ENCODE results near the gene AEBP1. TPM values are rescaled to one million over a fixed set of nuclear protein-coding genes. Genes with fewer than 3 reads are reported as not detected.

Gene AEBP1
- polyA plus RNA-seq, 6 donors from 2014 or later = 1.9 to 18.5 (median 4.1) TPM

DNA sequence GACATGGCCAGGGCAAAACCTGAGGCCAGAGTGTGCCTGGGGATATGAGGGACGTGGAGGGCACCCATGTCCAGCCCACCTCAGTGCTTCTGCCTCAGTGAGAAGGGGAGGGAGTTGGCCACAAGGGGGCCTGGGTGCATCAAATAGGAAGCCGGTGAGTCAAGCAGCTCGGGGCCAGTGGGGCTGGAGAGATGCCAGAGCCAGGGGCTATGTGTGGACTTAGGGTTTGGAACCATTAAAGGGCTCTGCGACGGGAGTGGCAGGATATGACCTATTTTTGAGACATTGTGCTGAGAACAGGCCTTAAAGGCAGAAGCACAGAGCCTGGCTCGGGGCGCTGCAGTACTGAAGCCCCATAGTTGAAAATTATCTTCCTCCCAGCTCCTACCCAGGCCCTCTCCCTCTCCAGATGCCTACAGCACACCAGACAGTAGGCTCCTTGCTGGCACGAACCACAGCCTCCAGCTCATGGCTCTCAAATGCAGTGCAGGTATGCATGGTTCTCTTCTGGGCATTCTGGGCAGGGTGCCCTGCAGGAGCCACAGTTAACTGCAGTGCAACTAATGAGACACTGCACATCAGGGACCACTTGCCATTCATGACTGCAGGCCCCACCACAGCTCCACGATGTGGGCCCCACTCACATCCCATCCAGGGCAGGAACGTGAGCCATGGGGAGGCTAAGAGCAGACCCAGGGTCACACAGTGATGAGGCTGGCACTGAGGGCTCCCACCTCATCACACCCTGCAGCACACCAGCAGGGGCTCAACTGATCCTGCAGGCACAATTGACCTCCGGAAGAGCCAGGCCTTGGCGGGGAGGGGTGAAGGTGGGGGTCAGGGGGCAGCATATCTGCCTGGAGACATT lies 31.5 kb upstream of the AEBP1 start:
- DNase-seq (no peak), ATAC-seq (ENCODE audit: low read depth in 2 of 2) (no peak)
- Mint-ChIP-seq H3K27ac (peak overlapping the region; percentile 93 to 99 (median 96)), H3K4me1 (peaks cover 42 to 89% (median 88%) of the 10 kb centered on the region in 3 donors), H3K27me3 (no peaks in the 10 kb centered on the region), H3K9me3 (no peaks in the 10 kb centered on the region), H3K36me3 (peaks cover 4 to 8% of the 10 kb centered on the region in 2 donors), H3K4me3 (peak overlapping the region in 4 of 8 donors; percentile 15 to 69 (median 37))

DNA sequence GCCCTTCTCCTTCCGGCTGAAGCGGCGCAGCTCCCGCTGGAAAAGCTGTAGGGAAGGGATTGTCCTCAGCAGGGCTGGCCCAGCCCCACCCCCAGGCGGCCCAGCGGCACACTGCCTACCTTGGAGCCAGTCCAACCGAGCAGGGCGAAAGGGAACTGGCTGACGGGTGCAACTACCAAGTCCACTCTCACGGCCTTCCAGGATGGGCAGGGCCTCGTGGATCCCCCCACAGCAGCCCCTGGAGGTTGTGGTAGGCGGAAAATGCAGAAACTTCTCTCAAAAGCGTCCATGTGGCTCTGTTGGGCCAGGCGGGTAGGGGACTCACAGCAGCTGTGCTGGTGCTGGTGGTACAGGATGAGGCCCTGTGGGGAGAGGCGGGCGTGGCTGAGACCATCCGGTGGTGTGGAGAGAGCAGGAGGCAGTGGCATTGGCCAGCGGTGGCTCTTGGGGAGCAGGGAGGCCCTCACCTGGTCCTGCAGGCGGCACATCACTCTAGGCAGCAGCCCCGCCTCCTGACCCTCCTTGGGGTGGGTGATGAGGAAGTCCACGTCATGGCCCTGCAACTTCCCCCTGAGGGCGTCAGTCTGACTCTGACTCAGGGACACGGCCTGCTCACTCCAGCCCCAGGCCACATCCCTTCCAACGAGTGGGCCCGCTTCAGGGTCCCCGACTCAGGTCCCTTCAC lies 30.3 kb upstream of the AEBP1 start:
- Mint-ChIP-seq H3K4me3 (peak overlapping the region; percentile 60 to 90 (median 76)), H3K27me3 (no peaks in the 10 kb centered on the region), H3K9me3 (no peaks in the 10 kb centered on the region), H3K4me1 (peaks cover 44 to 90% (median 88%) of the 10 kb centered on the region in 3 donors), H3K36me3 (peaks cover 16% of the 10 kb centered on the region in 2 donors), H3K27ac (peak overlapping the region; percentile 97 to 99 (median 99))
- ATAC-seq (ENCODE audit: low read depth in 2 of 2) (peak; percentile 93 to 95), DNase-seq (peak; percentile 87)

DNA sequence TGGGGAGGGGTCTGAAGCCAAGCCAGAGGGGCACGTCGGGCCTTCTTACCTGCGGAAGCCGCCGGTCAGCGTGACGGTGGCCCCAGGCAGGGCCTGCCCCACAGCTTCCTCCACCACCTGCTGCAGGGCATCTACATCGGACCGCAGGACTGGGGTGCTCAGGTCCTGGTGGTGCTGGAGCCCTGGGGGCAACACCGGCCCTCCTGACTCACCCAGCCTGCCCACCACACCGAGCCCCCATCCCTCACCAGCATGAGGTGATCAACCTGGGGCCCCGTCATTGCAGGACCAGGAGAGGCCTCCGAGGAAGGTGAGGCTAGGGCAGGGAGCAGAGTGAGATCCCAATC lies 29.8 kb upstream of the AEBP1 start:
- Mint-ChIP-seq H3K4me1 (peaks cover 43 to 89% (median 88%) of the 10 kb centered on the region in 3 donors), H3K27ac (peak overlapping the region; percentile 97 to 99 (median 99)), H3K36me3 (peaks cover 16% of the 10 kb centered on the region in 2 donors), H3K9me3 (no peaks in the 10 kb centered on the region), H3K27me3 (no peaks in the 10 kb centered on the region), H3K4me3 (peak overlapping the region; percentile 60 to 90 (median 74))
- ATAC-seq (ENCODE audit: low read depth in 2 of 2) (peak; percentile 11 to 17), DNase-seq (no peak)

DNA sequence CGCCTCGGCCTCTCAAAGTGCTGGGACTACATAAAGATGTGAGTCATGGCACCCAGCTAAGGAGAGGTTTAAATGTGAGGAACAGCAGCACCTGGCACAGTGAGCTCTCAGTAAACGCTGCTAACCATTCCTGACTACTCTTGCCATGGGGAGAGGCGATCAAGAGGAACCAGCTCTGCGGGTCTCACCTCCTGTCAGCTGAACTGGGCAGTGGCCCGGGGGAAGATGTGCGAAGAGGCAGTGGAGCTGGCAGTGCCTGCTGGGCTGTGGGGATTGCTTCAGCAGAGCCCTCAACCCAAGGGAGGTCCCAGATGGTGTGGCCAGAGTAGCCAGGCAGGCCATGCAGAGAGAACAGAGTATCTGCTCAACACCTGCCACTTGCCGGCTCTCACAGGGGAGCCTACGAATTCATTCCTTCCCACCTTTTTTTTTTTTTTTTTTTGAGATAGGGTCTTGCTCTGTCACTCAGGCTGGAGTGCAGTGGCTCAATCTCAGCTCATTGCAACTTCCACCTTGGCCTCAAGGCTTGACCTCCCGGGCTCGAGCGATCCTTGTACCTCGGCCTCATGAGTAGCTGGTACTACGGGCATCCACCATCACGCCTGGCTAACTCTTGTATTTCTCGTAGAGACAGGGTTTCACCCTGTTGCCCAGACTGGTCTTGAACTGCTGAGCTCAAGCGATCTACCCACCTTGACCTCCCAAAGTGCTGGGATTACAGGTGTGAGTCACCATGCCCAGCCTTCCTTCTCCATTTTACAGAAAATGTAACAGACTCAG lies 28.7 kb upstream of the AEBP1 start:
- DNase-seq = no peak
- peaks cover 16% of the 10 kb centered on the region in 2 donors for H3K36me3 Mint-ChIP-seq
- peak overlapping the region in 5 of 8 donors; percentile 19 to 60 (median 40) for H3K4me3 Mint-ChIP-seq
- peak overlapping the region; percentile 94 to 99 (median 98) for H3K27ac Mint-ChIP-seq
- H3K27me3 Mint-ChIP-seq = no peaks in the 10 kb centered on the region
- H3K9me3 Mint-ChIP-seq = no peaks in the 10 kb centered on the region
- peaks cover 39 to 86% (median 86%) of the 10 kb centered on the region in 3 donors for H3K4me1 Mint-ChIP-seq
- no peak for ATAC-seq (ENCODE audit: low read depth in 2 of 2)

DNA sequence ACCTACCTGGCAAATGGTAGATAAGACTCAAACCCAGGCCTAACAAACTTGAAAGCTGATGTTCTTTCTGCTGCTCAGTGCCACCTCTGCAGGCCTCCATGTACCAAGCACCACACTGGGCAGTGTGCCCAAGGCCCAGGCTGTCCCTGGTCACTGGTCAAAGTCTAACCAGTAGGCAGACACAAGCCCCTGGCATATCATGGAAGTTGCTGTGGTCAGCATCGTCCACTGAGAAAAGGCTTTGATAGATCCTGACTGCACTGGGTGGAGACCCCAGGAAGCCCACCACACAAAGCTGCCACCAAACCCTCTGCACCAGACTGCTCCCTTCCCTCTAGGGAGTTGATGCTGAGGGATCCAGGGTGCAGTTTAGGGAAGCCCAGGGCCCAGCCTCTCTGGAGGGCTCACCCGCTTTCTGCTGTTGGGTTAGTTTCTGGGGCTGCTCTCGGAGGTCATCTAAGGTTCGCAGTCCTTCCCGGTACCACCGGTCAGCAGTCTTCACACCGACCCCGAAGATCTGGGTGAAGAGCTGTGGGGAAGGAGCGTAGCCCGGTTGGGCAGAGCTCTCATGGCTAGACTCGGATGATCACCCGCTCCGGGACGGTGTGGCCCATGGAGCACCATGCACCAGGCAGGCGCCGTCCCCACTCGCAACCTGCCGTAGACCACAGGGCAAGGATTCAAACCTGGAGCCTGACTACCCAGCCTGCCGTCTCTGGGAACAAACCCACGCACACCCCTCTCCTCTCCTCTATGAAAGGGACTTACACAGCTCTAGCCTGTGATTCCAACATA lies 27.8 kb upstream of the AEBP1 start:
- DNase-seq = no peak
- peaks cover 46 to 87% (median 86%) of the 10 kb centered on the region in 3 donors for H3K4me1 Mint-ChIP-seq
- no peaks in the 10 kb centered on the region for H3K9me3 Mint-ChIP-seq
- H3K27ac Mint-ChIP-seq = peak overlapping the region; percentile 90 to 99 (median 98)
- H3K36me3 Mint-ChIP-seq = peaks cover 16 to 23% of the 10 kb centered on the region in 2 donors
- no peaks in the 10 kb centered on the region for H3K27me3 Mint-ChIP-seq
- no peak for ATAC-seq (ENCODE audit: low read depth in 2 of 2)
- H3K4me3 Mint-ChIP-seq = peak overlapping the region in 1 of 8 donors; percentile 39

DNA sequence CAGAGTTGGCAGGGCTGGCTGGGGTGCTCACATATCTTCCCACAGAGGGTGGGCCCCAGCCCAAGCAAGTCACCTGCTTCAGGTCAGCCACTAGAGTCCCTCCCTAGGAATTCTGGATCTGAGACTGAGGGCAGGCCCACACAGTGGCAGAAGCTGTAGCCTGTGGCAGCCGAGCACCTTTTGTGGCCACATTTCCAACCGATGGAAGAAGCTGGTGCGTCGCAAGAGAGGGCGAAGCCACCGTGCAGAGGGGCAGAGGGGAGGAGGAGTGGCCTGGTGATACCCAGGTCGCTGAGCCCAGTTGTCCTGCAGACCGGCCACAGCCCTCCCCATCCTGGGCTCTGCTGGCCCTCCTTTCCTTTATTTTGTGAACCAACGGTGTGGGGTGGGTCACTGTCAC lies 27.1 kb upstream of the AEBP1 start:
- H3K27me3 Mint-ChIP-seq = no peaks in the 10 kb centered on the region
- no peak for DNase-seq
- H3K4me3 Mint-ChIP-seq = peak overlapping the region in 1 of 8 donors; percentile 33
- ATAC-seq (ENCODE audit: low read depth in 2 of 2) = no peak
- peaks cover 44 to 87% (median 81%) of the 10 kb centered on the region in 3 donors for H3K4me1 Mint-ChIP-seq
- no peaks in the 10 kb centered on the region for H3K9me3 Mint-ChIP-seq
- H3K36me3 Mint-ChIP-seq = peaks cover 16 to 26% of the 10 kb centered on the region in 2 donors
- H3K27ac Mint-ChIP-seq = peak overlapping the region; percentile 92 to 98 (median 96)

DNA sequence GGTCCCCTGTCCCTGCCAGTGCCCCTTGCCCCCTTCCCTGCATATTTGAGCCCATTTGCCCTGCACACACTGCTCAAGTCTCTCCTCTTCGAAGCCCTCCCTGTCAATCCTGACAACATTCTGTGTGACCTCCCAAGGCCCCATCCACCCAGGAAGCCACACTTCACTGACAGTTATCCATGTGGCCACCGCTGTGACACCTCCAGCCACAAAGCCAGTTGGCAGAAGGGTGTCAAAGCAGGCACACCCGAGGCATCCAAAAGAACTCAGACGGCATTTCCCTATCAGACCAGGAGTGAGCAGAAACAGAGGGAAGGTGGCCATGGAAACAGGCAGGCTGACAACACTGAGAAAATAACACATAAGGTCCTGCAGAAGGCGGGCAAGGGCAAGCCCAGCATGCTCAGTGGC lies 26.5 kb upstream of the AEBP1 start:
- Mint-ChIP-seq H3K36me3 (peaks cover 16 to 26% of the 10 kb centered on the region in 2 donors), H3K4me3 (peak overlapping the region in 7 of 8 donors; percentile 9 to 86 (median 71)), H3K27ac (peak overlapping the region; percentile 72 to 98 (median 96)), H3K27me3 (no peaks in the 10 kb centered on the region), H3K9me3 (no peaks in the 10 kb centered on the region), H3K4me1 (peaks cover 38 to 81% (median 75%) of the 10 kb centered on the region in 3 donors)
- DNase-seq = no peak
- ATAC-seq (ENCODE audit: low read depth in 2 of 2) = no peak

DNA sequence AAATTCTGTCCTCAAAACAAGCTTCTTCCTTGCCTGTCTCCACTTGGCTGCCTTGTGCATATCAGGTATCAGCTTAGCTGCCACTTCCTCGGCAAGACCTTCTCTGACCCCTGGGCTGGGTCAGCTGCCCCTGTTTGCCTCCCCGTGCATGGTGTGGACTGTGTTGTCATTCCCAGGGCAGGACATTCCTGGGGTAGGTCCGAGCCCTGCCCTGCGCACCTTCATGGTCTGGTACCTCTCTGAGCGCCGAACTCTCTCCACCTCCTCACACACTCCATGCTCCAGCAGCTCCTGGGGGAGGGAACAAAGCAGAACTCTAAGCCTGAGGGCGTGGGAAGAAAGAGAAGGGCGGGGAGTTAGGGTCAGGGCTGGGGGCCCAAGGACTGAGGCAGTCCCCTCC lies 25.6 kb upstream of the AEBP1 start:
- ATAC-seq (ENCODE audit: low read depth in 2 of 2) = no peak
- H3K36me3 Mint-ChIP-seq = peaks cover 16 to 26% of the 10 kb centered on the region in 2 donors
- no peak for DNase-seq
- peak overlapping the region; percentile 48 to 86 (median 78) for H3K4me3 Mint-ChIP-seq
- H3K27me3 Mint-ChIP-seq = no peaks in the 10 kb centered on the region
- H3K27ac Mint-ChIP-seq = peak overlapping the region; percentile 95 to 98 (median 96)
- no peaks in the 10 kb centered on the region for H3K9me3 Mint-ChIP-seq
- peaks cover 31 to 75% (median 69%) of the 10 kb centered on the region in 3 donors for H3K4me1 Mint-ChIP-seq

DNA sequence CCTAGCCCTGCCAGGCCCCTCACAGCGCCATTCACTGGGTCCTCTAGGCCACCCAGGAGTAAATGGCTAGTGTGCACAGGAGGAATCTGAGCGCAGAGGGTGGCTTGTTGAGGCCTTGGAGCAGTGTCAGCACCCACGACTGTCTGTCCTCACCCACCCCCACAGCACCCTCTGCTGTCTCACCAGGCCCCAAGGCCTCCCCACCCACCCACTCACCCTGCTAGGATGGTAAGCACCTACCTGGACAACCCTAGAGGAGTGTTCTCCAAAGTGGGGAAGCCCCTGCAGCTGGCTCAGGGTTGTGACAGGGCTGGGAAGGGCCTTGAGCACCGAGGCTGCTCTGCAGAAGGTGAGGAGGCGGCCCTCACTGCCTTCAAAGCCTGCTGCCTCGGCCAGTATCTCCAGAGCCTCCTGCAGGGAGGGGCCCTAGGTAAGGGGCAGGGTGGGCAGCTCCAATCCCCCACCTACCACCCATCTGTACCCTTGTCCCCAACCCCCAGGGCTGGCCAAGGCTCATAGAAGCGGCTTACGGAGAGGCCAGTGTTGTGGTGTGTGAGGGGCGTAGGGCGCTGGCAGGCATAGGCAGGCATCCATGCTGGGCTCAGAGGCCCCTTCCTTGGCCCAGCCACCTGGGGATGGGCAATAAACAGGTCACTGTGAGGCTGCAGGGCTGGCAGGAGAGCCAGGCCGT lies 24.7 kb upstream of the AEBP1 start:
- ATAC-seq (ENCODE audit: low read depth in 2 of 2) = no peak
- H3K27ac Mint-ChIP-seq = peak overlapping the region in 5 of 6 donors; percentile 26 to 98 (median 96)
- DNase-seq = no peak
- H3K9me3 Mint-ChIP-seq = no peaks in the 10 kb centered on the region
- H3K36me3 Mint-ChIP-seq = peaks cover 16 to 26% of the 10 kb centered on the region in 2 donors
- H3K4me1 Mint-ChIP-seq = peaks cover 31 to 73% (median 68%) of the 10 kb centered on the region in 3 donors
- peak overlapping the region in 7 of 8 donors; percentile 19 to 91 (median 56) for H3K4me3 Mint-ChIP-seq
- H3K27me3 Mint-ChIP-seq = no peaks in the 10 kb centered on the region

DNA sequence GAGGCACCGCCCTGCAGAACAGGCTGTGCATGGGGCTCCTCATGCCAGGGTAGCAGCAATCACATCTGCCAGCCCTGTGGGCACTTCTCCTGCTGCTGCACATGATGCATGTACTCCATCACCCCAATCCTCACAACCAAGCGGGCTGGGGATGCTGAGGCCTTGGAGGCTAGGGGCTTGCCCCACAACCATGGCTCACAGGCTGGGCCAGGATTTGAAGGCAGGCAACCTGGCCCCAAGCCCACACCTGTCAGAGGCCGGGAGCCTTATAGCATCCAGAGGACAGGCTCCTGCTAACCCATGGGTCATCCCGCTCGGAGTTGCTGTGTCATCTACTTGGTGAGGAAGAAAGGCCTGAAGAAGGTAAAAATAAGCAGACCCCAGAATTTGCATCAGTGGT lies 24.0 kb upstream of the AEBP1 start:
- ATAC-seq (ENCODE audit: low read depth in 2 of 2) (no peak), DNase-seq (no peak)
- Mint-ChIP-seq H3K9me3 (no peaks in the 10 kb centered on the region), H3K36me3 (peaks cover 16 to 26% of the 10 kb centered on the region in 2 donors), H3K27me3 (no peaks in the 10 kb centered on the region), H3K4me1 (peaks cover 31 to 67% (median 64%) of the 10 kb centered on the region in 3 donors), H3K27ac (peak overlapping the region in 5 of 6 donors; percentile 53 to 98 (median 67)), H3K4me3 (peak overlapping the region in 6 of 8 donors; percentile 15 to 97 (median 88))

DNA sequence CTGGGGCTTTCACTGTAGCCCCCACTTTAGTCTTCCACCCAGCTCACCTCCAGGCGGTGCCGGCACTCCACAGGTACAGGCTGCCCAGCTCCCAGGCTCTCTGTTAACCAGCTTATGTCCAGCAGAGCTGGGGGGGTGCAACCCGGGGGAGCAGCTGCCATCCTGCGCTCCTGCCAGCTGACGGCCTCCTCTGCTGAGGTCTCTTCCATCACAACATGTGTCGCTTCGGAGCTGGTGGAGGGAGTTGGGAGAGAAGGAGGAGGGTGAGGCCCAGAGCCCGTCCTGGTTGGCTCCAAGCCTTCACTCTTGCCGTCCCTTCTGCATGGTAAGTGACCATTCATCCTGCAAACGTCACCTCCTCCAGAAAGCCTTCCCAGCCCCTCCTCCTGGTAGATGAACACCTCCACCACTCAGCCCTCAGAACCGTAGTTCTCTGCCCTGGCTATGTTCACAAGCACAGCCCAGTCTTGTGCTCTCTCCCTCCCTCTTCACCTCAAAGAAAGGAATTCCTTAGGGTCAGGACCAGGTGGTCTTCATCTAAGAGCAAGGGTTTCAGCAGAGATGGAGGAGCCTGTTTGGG lies 23.4 kb upstream of the AEBP1 start:
- no peak for ATAC-seq (ENCODE audit: low read depth in 2 of 2)
- Mint-ChIP-seq H3K27me3 (no peaks in the 10 kb centered on the region), H3K36me3 (peaks cover 16 to 26% of the 10 kb centered on the region in 2 donors), H3K4me1 (peaks cover 31 to 66% (median 57%) of the 10 kb centered on the region in 3 donors), H3K27ac (peak overlapping the region; percentile 97 to 98 (median 97)), H3K9me3 (no peaks in the 10 kb centered on the region), H3K4me3 (peak overlapping the region; percentile 86 to 97 (median 93))
- DNase-seq = no peak

Data from naive B cell (primary cell).